WERI-Rb-1 (cell line): ENCODE data around the gene C3orf33.
"Not testable (repeated sequence)": the region's sequence is repeated elsewhere in the genome, so short reads cannot be mapped to it uniquely, and the experiment has no call there.

Experiments used
- DNase-seq: peaks from one replicate; pipeline ENCODE4 v3.0.0-alpha.2; 2020
- H3K27ac ChIP-seq: fragments of 250-450 bp; sonication (Bioruptor Pico); 2 replicates; pipeline ENCODE4 v1.5.1; 2020; ENCODE audit warnings: mild to moderate bottlenecking, moderate library complexity
- H3K27me3 ChIP-seq: fragments of 250-450 bp; sonication (Bioruptor Pico); 2 replicates; pipeline ENCODE4 v1.5.1; 2021; ENCODE audit warnings: mild to moderate bottlenecking, low read depth, moderate library complexity; ENCODE audit not compliant: insufficient read depth, severe bottlenecking
- H3K36me3 ChIP-seq: fragments of 250-450 bp; sonication (Bioruptor Pico); 2 replicates; pipeline ENCODE4 v1.5.1; 2020; ENCODE audit warnings: mild to moderate bottlenecking, moderate library complexity
- H3K4me3 ChIP-seq: 2 replicates; pipeline ENCODE4 v1.5.1; 2011; ENCODE audit warnings: low read depth, mild to moderate bottlenecking, control low read depth, low read length
- H3K9me3 ChIP-seq: fragments of 250-450 bp; sonication (Bioruptor Pico); 2 replicates; pipeline ENCODE4 v1.5.1; 2021; ENCODE audit warnings: mild to moderate bottlenecking, moderate library complexity; ENCODE audit not compliant: severe bottlenecking
- CTCF ChIP-seq: IDR thresholded peaks from 2 replicates; pipeline ENCODE4 v1.5.1; 2011; ENCODE audit warnings: low read depth, mild to moderate bottlenecking, control low read depth, inconsistent platforms, low read length

Gene C3orf33, protein sequence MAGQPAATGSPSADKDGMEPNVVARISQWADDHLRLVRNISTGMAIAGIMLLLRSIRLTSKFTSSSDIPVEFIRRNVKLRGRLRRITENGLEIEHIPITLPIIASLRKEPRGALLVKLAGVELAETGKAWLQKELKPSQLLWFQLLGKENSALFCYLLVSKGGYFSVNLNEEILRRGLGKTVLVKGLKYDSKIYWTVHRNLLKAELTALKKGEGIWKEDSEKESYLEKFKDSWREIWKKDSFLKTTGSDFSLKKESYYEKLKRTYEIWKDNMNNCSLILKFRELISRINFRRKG

DNA sequence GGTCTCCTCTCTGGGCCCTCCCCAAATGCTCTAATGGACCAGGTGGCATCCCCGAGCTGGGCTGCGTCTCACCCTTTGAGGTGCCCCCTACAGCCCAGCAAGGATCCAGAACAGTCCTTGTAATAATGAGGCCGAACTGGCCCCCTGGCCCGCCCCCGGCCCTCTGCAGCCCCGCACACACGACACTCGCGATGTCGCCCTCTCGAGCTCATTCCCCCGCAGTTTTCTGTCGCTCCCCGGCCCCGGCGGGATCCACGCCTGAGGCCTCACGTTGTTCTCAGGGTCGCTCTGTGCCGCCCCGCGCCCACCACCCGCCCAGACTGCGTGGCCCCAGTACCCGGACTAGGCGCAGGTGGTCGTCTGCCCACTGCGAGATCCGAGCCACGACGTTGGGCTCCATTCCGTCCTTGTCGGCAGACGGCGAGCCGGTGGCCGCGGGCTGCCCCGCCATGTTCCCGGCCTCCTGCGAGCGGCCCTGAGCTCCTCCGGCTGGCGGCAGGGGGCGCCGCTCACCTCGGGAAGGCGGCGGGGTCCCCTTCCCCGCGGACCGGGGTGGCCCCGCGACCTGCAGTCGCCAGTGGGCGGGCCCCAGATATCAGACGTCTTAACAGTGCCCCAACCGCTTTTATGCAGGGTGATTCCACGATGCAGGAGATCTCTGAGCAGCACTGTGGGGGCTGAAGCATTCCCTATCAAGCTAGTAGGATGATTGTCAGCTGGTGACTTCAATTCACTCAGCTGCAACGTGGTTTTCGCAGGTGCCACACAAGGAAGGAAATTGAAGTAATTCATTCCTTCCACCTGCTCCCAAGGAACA is at the start of gene C3orf33:
TSS of gene C3orf33 (minus strand) at position 477 of the 817 bp plus-strand sequence. CDS start at position 451, 26 bp downstream.
- TF ChIP-seq CTCF, result peak; percentile 85
- Histone ChIP-seq H3K27me3 (no peaks in the 10 kb centered on the region), H3K27ac (peak within 1 kb of the TSS; percentile 82), H3K36me3 (no peaks in the 10 kb centered on the region), H3K9me3 (no peaks in the 10 kb centered on the region), H3K4me3 (peak within 1 kb of the TSS; percentile 73)
- DNase-seq, result peak; percentile 74

- H3K27me3 ChIP-seq, result no peaks in the 10 kb centered on the region
- TF ChIP-seq CTCF, result no peak
- H3K27ac ChIP-seq, result peak within 1 kb of the TSS; percentile 68
- peaks cover 2% of the 10 kb centered on the region; the same call in 1 of the 2 replicates for H3K36me3 ChIP-seq
- DNase-seq, result peak; percentile 95
- H3K9me3 ChIP-seq, result peaks cover 6% of the 10 kb centered on the region
- H3K4me3 ChIP-seq, result peak within 1 kb of the TSS; percentile 82
Measured at GRCh38 chr3:155854141-155854940, 48.3 kb upstream of the C3orf33 start, which contains the start of gene SLC33A1. Gene SLC33A1 (minus strand): TSS chr3:155854427. CDS start chr3:155853997, 430 bp downstream.

- DNase-seq, result peak; percentile 35
Measured at GRCh38 chr3:155853214-155854140, 47.4 kb upstream of the C3orf33 start.

DNA sequence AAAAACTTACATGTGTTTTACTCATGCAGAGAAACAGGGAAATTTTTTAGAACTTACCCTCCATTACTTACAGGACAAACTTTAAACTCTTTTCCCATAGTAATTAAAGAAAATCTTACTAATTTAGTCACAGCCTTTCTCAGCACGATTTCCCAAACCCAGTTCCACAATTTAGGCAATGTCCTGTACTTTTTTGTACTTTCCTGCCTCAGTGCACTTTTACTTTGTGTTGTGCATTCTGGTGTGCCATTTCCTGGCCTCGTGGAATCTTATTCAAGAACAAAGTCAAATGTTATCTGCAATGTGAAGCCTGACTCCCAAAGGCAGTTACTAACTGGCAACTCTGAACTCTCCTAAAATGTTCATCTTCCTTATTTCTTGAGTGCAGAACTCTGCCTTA is 46.3 kb upstream of the C3orf33 start:
- no peak overlapping the region for H3K27ac ChIP-seq
- peaks cover 2% of the 10 kb centered on the region; the same call in 1 of the 2 replicates for H3K36me3 ChIP-seq
- TF ChIP-seq CTCF, result no peak
- DNase-seq, result no peak
- peak overlapping the region; percentile 82 for H3K4me3 ChIP-seq
- no peaks in the 10 kb centered on the region for H3K27me3 ChIP-seq
- peaks cover 6% of the 10 kb centered on the region for H3K9me3 ChIP-seq

More at GRCh38 chr3:155853214-155854140, 47.4 kb upstream of the C3orf33 start:
- no peak for TF ChIP-seq CTCF
- Histone ChIP-seq H3K27me3 (no peaks in the 10 kb centered on the region), H3K27ac (peak overlapping the region; percentile 68), H3K4me3 (peak overlapping the region; percentile 82), H3K9me3 (peaks cover 6% of the 10 kb centered on the region), H3K36me3 (peaks cover 2% of the 10 kb centered on the region; the same call in 1 of the 2 replicates)

DNA sequence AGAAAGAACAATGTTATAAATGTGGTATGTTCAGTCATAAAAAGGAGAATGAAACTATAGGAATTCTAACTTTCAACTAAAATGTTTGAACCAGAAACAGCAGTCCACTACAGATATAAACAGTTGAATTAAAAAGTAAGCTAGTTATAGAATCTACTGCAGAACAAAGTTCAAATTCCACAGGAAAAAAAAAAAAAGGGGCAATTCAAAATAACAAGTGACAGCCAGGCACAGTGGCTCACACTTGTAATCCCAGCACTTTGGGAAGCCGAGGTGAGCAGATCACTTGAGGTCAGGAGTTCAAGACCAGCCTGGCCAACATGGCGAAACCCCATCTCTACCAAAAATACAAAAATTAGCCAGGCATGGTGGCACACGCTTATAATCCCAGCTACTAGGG is 43.3 kb upstream of the C3orf33 start:
- H3K27ac ChIP-seq, H3K4me3 ChIP-seq, DNase-seq, H3K36me3 ChIP-seq, H3K27me3 ChIP-seq, H3K9me3 ChIP-seq: not testable (repeated sequence)
